ENCODE data around the gene PER2.

The PER2 gene

GRCh38 chr2:238254095-238254723 lies 34.2 kb downstream of the PER2 start:
- no peaks in the 10 kb centered on the region for H3K4me1 ChIP-seq (ENCODE audit: control insufficient read depth, insufficient read depth, low read length)
- H3K27ac ChIP-seq (ENCODE audit: extremely low read depth, low read depth, low read length): no peak overlapping the region
- no peaks in the 10 kb centered on the region for H3K9me3 ChIP-seq (ENCODE audit: control insufficient read depth, insufficient read depth, low read depth, low read length)
- no peak overlapping the region for H3K4me3 ChIP-seq (ENCODE audit: low read depth, low read length)
- H3K36me3 ChIP-seq (ENCODE audit: control insufficient read depth in 2 of 2, insufficient read depth in 1 of 2, low read length in 2 of 2): peaks cover 0 to 24% of the 10 kb centered on the region in 2 experiments; a peak in 1 of 3 replicates
- TF ChIP-seq SCRT2 (tag by site-specific recombination; IDR thresholded peaks at IDR 0.05) (no peak), ZNF777 (tag by site-specific recombination; IDR thresholded peaks at IDR 0.05; ENCODE audit: borderline replicate concordance) (no peak), IKZF3 (tag by site-specific recombination; IDR thresholded peaks at IDR 0.05) (no peak), ZNF596 (tag by site-specific recombination; IDR thresholded peaks at IDR 0.05) (no peak), MYNN (tag by site-specific recombination; IDR thresholded peaks at IDR 0.05; ENCODE audit: borderline replicate concordance) (no peak), OSR2 (tag by site-specific recombination; IDR thresholded peaks at IDR 0.05) (no peak), ZNF768 (tag by site-specific recombination; IDR thresholded peaks at IDR 0.05) (no peak), ZNF114 (tag by site-specific recombination; IDR thresholded peaks at IDR 0.05) (no peak), ZNF707 (tag by site-specific recombination; IDR thresholded peaks at IDR 0.05) (no peak), KLF9 (tag by site-specific recombination; IDR thresholded peaks at IDR 0.05; ENCODE audit: low read depth) (no peak), KLF7 (tag by site-specific recombination; IDR thresholded peaks at IDR 0.05; ENCODE audit: borderline replicate concordance) (no peak), ZNF629 (tag by site-specific recombination; IDR thresholded peaks at IDR 0.05) (no peak), PRDM1 (tag by site-specific recombination; IDR thresholded peaks at IDR 0.05) (no peak), GFI1B (tag by site-specific recombination; IDR thresholded peaks at IDR 0.05) (no peak), ZNF785 (tag by site-specific recombination; IDR thresholded peaks at IDR 0.05) (no peak), ZNF416 (tag by site-specific recombination; IDR thresholded peaks at IDR 0.05) (no peak), ZNF26 (tag by site-specific recombination; IDR thresholded peaks at IDR 0.05) (no peak)
- ChIA-PET POLR2A (interaction anchor here (1.0 kb wide), 1 partner anchor 14 kb away, joined by 7 read pairs; the partner anchor contains the start of gene HES6), CTCF (interaction anchor here (0.6 to 3.5 kb wide), 6 partner anchors 9 to 401 kb away, joined by 3 to 36 read pairs (median 3); no protein-coding TSS in a partner anchor)

- TF ChIP-seq ZNF548 (tag by site-specific recombination; IDR thresholded peaks at IDR 0.05) (no peak), ZNF416 (tag by site-specific recombination; IDR thresholded peaks at IDR 0.05) (no peak), REST (tag by site-specific recombination; IDR thresholded peaks at IDR 0.05) (no peak), SETDB1 (IDR thresholded peaks at IDR 0.05; ENCODE audit: insufficient read length, low read length) (no peak), ZNF747 (tag by site-specific recombination; IDR thresholded peaks at IDR 0.05) (no peak), ZBTB8A (tag by site-specific recombination; IDR thresholded peaks at IDR 0.05) (no peak), ZNF175 (tag by site-specific recombination; IDR thresholded peaks at IDR 0.05) (no peak)
- CTCF ChIA-PET: interaction anchor here (0.6 to 1.6 kb wide), 5 partner anchors 9 to 1490 kb away, joined by 3 to 4 read pairs (median 3); no protein-coding TSS in a partner anchor
- Histone ChIP-seq H3K4me3 (ENCODE audit: low read depth, low read length) (no peak overlapping the region), H3K36me3 (ENCODE audit: control insufficient read depth in 2 of 2, insufficient read depth in 1 of 2, low read length in 2 of 2) (peaks cover 0 to 18% of the 10 kb centered on the region in 2 experiments; a peak in 1 of 3 replicates), H3K27ac (ENCODE audit: extremely low read depth, low read depth, low read length) (no peak overlapping the region), H3K9me3 (ENCODE audit: control insufficient read depth, insufficient read depth, low read depth, low read length) (no peaks in the 10 kb centered on the region), H3K4me1 (ENCODE audit: control insufficient read depth, insufficient read depth, low read length) (no peaks in the 10 kb centered on the region)
- POLR2A ChIA-PET: no interaction called here
Observed at GRCh38 chr2:238252766-238253630, 35.4 kb downstream of the PER2 start.

All from HEK293 (cell line).